Esophagus squamous epithelium (tissue), 4 donors: ENCODE data around the gene FMN2.

ENCODE experiments used
- POLR2A ChIP-seq, 4 donors: fragments of 450-650 bp; IDR thresholded peaks; one replicate each; pipeline ENCODE4 v1.6.1; 2017; ENCODE audit warnings: antibody characterized with exemption in 4 of 4, mild to moderate bottlenecking in 4 of 4, moderate library complexity in 3 of 4
- TF ChIP-seq, protein P1 (sequence below), 6 experiments: fragments of 450-650 bp in 4 of 6; fragments of 200-600 bp in 2 of 6; sonication (generic) in 2 of 6; IDR thresholded peaks; one replicate each; pipeline ENCODE4 v1.5.1; 2016 to 2019; ENCODE audit warnings: antibody characterized with exemption in 6 of 6, mild to moderate bottlenecking in 4 of 6, moderate library complexity in 4 of 6

DNA sequence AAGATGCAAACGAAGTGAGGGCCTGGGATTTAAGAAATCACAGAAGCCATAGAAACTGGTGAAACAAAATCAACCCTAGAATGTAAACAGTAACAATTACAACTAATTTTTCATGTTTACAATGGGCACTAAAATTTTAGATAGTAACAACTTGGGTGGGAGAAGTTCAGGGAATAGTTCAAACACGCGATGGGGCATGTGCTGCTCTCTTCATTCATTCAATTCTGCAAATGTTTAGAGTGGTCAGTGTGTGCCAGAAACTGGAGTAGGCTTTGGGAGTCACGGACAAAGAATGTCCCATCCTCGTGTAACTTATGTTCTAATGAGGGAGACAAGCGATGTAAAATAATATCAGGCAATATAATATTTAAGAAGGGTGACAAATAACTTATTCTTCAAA is 386.9 kb downstream of the FMN2 start:
- TF ChIP-seq, protein P1, sequence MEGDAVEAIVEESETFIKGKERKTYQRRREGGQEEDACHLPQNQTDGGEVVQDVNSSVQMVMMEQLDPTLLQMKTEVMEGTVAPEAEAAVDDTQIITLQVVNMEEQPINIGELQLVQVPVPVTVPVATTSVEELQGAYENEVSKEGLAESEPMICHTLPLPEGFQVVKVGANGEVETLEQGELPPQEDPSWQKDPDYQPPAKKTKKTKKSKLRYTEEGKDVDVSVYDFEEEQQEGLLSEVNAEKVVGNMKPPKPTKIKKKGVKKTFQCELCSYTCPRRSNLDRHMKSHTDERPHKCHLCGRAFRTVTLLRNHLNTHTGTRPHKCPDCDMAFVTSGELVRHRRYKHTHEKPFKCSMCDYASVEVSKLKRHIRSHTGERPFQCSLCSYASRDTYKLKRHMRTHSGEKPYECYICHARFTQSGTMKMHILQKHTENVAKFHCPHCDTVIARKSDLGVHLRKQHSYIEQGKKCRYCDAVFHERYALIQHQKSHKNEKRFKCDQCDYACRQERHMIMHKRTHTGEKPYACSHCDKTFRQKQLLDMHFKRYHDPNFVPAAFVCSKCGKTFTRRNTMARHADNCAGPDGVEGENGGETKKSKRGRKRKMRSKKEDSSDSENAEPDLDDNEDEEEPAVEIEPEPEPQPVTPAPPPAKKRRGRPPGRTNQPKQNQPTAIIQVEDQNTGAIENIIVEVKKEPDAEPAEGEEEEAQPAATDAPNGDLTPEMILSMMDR (IDR thresholded peaks at IDR 0.05): no peak
- TF ChIP-seq POLR2A (IDR thresholded peaks at IDR 0.05): no peak
